GM23338 (cell line): Measurements from ENCODE around the gene SLC4A3. TPM values are rescaled to one million over a fixed set of nuclear protein-coding genes. Genes with fewer than 3 reads are reported as not detected.

ENCODE experiments used
- ATAC-seq: fragments of 200-7000 bp; cut with Tn5 transposase; 3 replicates; pipeline ENCODE4 v1.9.1; 2020
- DNase-seq: peaks from one replicate; pipeline ENCODE4 v3.0.0-alpha.2; 2015; ENCODE audit warnings: low spot score
- H2AFZ ChIP-seq: fragments of 200-600 bp; sonication (generic); 2 replicates; pipeline ENCODE4 v1.8.0; 2016; ENCODE audit warnings: antibody characterized with exemption, mild to moderate bottlenecking, moderate library complexity
- H3F3A ChIP-seq: fragments of 200-600 bp; sonication (generic); replicated peaks from 2 replicates; pipeline ENCODE4 v1.8.0; 2017; ENCODE audit warnings: antibody characterized with exemption, mixed run types, low read depth
- H3K27ac ChIP-seq: fragments of 200-600 bp; sonication (generic); 2 replicates; pipeline ENCODE4 v1.6.1; 2016; ENCODE audit warnings: low read depth
- H3K27me3 ChIP-seq: fragments of 200-600 bp; sonication (generic); 2 replicates; pipeline ENCODE4 v1.8.0; 2016; ENCODE audit warnings: mild to moderate bottlenecking, mixed run types, moderate library complexity; ENCODE audit not compliant: insufficient read depth
- H3K36me3 ChIP-seq: fragments of 200-600 bp; sonication (generic); 2 replicates; pipeline ENCODE4 v1.8.0; 2016; ENCODE audit warnings: mild to moderate bottlenecking; ENCODE audit not compliant: insufficient read depth
- H3K4me1 ChIP-seq: fragments of 200-600 bp; sonication (generic); 2 replicates; pipeline ENCODE4 v1.8.0; 2016; ENCODE audit warnings: mild to moderate bottlenecking, moderate library complexity; ENCODE audit not compliant: insufficient read depth
- H3K4me2 ChIP-seq: fragments of 200-600 bp; sonication (generic); 2 replicates; pipeline ENCODE4 v1.7.1; 2017; ENCODE audit warnings: mixed run types
- H3K4me3 ChIP-seq: fragments of 200-600 bp; sonication (generic); 2 replicates; pipeline ENCODE4 v1.6.1; 2016; ENCODE audit warnings: mixed run types
- H3K79me2 ChIP-seq: fragments of 200-600 bp; sonication (generic); replicated peaks from 2 replicates; pipeline ENCODE4 v1.8.0; 2017; ENCODE audit warnings: mild to moderate bottlenecking; ENCODE audit not compliant: insufficient read depth
- H3K9me2 ChIP-seq: fragments of 200-600 bp; sonication (generic); 2 replicates; pipeline ENCODE4 v1.8.0; 2017; ENCODE audit not compliant: insufficient read depth
- H4K20me1 ChIP-seq: fragments of 200-600 bp; sonication (generic); replicated peaks from 2 replicates; pipeline ENCODE4 v1.8.0; 2017; ENCODE audit warnings: mild to moderate bottlenecking; ENCODE audit not compliant: insufficient read depth
- H3K27ac Mint-ChIP-seq: 2 replicates; pipeline ENCODE4 v1.8.0; 2020; ENCODE audit warnings: inconsistent platforms, mild to moderate bottlenecking, moderate library complexity, mixed read lengths
- H3K27me3 Mint-ChIP-seq: 3 replicates; pipeline ENCODE4 v1.8.0; 2022; ENCODE audit warnings: low read depth, mild to moderate bottlenecking, moderate library complexity, mixed read lengths, inconsistent platforms; ENCODE audit not compliant: insufficient read depth, poor library complexity
- H3K36me3 Mint-ChIP-seq: 3 replicates; pipeline ENCODE4 v1.8.0; 2021; ENCODE audit warnings: low read depth, mild to moderate bottlenecking, inconsistent platforms, moderate library complexity, mixed read lengths
- H3K4me1 Mint-ChIP-seq: 3 replicates; pipeline ENCODE4 v1.8.0; 2020; ENCODE audit warnings: mild to moderate bottlenecking, inconsistent platforms, mixed read lengths
- H3K4me3 Mint-ChIP-seq: 3 replicates; pipeline ENCODE4 v1.8.0; 2021; ENCODE audit warnings: moderate library complexity, mild to moderate bottlenecking, inconsistent platforms, mixed read lengths
- H3K9me3 Mint-ChIP-seq: 3 replicates; pipeline ENCODE4 v1.8.0; 2020; ENCODE audit warnings: moderate library complexity, mild to moderate bottlenecking, inconsistent platforms, mixed read lengths
- CREB1 ChIP-seq: fragments of 250-450 bp; sonication (Bioruptor Pico); IDR thresholded peaks from 2 replicates; pipeline ENCODE4 v1.5.0; 2020; ENCODE audit warnings: low read depth, mild to moderate bottlenecking, moderate library complexity
- POLR2AphosphoS5 ChIP-seq: IDR thresholded peaks from 2 replicates; pipeline ENCODE4 v1.6.1; 2016; ENCODE audit warnings: antibody characterized with exemption, low read depth
- polyA plus RNA-seq: library from polyadenylated mRNA; unstranded; fragments of >200 nt; fragmentation: Nextera tagmentation; extraction: Ambion mirVana; gene quantifications from 2 replicates; pipeline ENCODE4 v1.2.1, GENCODE V29; 2016
- total RNA-seq: library from RNA; depleted of rRNA; stranded (reverse); fragments of >200 nt; shearing (Covaris generic); gene quantifications from 2 replicates; pipeline ENCODE4 v1.2.3, GENCODE V29; 2014
- TF ChIP-seq, protein P1 (sequence below): fragments of 250-450 bp; sonication (Bioruptor Pico); IDR thresholded peaks from 2 replicates; pipeline ENCODE4 v1.5.0; 2020; ENCODE audit warnings: mild to moderate bottlenecking, moderate library complexity
- TF ChIP-seq, protein P2 (sequence below): IDR thresholded peaks from 2 replicates; pipeline ENCODE4 v1.6.1; 2016; ENCODE audit warnings: antibody characterized with exemption

SLC4A3 gene
- total and polyA plus RNA-seq, 2 experiments from 2014 or later, result 3.6 to 6.8 TPM

DNA sequence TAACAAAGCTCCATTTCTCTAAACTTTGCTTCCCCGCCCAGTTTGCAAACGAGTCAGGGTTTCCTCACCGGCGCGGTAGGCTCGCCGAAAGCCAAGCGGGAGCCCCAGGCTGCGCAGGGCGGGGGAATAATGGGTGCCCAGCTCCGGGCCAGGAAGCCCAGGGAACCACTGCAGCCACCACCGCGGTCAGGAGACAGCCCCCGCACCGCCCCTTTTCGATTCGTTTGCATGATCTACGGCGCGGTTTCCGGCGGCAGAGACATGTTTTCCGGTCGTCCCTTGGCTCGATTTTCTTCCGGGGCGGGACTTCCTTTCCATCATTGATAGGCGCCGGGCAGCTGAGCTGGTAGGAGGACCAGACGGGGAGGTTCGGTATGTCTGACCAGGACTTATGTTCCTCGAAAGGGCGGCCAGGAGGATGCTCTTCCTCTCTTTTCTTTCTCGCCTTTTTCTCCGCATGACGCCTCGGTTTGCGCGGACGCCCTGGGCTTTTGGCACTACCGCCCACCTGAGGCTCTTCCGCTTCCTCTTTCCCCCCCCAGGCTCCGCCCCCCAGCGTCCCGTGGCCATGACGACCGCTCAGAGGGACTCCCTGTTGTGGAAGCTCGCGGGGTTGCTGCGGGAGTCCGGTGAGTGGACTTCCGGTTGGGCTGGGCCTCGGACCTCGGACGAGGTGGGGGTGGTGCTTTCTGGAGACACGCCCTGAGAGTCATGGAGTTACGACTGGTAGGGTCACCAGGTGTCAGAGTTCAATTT lies 29.7 kb upstream of the SLC4A3 start, which contains the start of gene STK11IP:
TSS of gene STK11IP (plus strand) at position 306 of the 756 bp plus-strand sequence. CDS start at position 569, 263 bp downstream.
- H3K4me3 Mint-ChIP-seq, result peak within 1 kb of the TSS; percentile 96
- Histone ChIP-seq H3K4me1 (peaks cover 26% of the 10 kb centered on the region), H3K4me2 (peak within 1 kb of the TSS; percentile 81), H4K20me1 (no peaks in the 10 kb centered on the region), H3K27ac (peak within 1 kb of the TSS; percentile 97), H3K36me3 (no peaks in the 10 kb centered on the region), H3K27me3 (no peaks in the 10 kb centered on the region), H2AFZ (no peak within 1 kb of the TSS), H3F3A (peaks cover 4% of the 10 kb centered on the region), H3K4me3 (peak within 1 kb of the TSS; percentile 57), H3K9me2 (no peaks in the 10 kb centered on the region), H3K79me2 (peaks cover 9% of the 10 kb centered on the region; the same call in 1 of the 2 replicates)
- ATAC-seq (peak; percentile 92), DNase-seq (peak; percentile 99)
- peaks cover 2% of the 10 kb centered on the region for H3K27me3 Mint-ChIP-seq
- H3K36me3 Mint-ChIP-seq, result peaks cover 2% of the 10 kb centered on the region; the same call in 2 of the 3 replicates
- peak within 1 kb of the TSS; percentile 99 for H3K27ac Mint-ChIP-seq
- no peaks in the 10 kb centered on the region; the same call in 2 of the 3 replicates for H3K9me3 Mint-ChIP-seq
- H3K4me1 Mint-ChIP-seq, result peaks cover 27% of the 10 kb centered on the region
- TF ChIP-seq CREB1 (CRISPR knock-in tag) (peak; percentile 77), POLR2AphosphoS5 (peak; percentile 88)
- TF ChIP-seq, protein P1, sequence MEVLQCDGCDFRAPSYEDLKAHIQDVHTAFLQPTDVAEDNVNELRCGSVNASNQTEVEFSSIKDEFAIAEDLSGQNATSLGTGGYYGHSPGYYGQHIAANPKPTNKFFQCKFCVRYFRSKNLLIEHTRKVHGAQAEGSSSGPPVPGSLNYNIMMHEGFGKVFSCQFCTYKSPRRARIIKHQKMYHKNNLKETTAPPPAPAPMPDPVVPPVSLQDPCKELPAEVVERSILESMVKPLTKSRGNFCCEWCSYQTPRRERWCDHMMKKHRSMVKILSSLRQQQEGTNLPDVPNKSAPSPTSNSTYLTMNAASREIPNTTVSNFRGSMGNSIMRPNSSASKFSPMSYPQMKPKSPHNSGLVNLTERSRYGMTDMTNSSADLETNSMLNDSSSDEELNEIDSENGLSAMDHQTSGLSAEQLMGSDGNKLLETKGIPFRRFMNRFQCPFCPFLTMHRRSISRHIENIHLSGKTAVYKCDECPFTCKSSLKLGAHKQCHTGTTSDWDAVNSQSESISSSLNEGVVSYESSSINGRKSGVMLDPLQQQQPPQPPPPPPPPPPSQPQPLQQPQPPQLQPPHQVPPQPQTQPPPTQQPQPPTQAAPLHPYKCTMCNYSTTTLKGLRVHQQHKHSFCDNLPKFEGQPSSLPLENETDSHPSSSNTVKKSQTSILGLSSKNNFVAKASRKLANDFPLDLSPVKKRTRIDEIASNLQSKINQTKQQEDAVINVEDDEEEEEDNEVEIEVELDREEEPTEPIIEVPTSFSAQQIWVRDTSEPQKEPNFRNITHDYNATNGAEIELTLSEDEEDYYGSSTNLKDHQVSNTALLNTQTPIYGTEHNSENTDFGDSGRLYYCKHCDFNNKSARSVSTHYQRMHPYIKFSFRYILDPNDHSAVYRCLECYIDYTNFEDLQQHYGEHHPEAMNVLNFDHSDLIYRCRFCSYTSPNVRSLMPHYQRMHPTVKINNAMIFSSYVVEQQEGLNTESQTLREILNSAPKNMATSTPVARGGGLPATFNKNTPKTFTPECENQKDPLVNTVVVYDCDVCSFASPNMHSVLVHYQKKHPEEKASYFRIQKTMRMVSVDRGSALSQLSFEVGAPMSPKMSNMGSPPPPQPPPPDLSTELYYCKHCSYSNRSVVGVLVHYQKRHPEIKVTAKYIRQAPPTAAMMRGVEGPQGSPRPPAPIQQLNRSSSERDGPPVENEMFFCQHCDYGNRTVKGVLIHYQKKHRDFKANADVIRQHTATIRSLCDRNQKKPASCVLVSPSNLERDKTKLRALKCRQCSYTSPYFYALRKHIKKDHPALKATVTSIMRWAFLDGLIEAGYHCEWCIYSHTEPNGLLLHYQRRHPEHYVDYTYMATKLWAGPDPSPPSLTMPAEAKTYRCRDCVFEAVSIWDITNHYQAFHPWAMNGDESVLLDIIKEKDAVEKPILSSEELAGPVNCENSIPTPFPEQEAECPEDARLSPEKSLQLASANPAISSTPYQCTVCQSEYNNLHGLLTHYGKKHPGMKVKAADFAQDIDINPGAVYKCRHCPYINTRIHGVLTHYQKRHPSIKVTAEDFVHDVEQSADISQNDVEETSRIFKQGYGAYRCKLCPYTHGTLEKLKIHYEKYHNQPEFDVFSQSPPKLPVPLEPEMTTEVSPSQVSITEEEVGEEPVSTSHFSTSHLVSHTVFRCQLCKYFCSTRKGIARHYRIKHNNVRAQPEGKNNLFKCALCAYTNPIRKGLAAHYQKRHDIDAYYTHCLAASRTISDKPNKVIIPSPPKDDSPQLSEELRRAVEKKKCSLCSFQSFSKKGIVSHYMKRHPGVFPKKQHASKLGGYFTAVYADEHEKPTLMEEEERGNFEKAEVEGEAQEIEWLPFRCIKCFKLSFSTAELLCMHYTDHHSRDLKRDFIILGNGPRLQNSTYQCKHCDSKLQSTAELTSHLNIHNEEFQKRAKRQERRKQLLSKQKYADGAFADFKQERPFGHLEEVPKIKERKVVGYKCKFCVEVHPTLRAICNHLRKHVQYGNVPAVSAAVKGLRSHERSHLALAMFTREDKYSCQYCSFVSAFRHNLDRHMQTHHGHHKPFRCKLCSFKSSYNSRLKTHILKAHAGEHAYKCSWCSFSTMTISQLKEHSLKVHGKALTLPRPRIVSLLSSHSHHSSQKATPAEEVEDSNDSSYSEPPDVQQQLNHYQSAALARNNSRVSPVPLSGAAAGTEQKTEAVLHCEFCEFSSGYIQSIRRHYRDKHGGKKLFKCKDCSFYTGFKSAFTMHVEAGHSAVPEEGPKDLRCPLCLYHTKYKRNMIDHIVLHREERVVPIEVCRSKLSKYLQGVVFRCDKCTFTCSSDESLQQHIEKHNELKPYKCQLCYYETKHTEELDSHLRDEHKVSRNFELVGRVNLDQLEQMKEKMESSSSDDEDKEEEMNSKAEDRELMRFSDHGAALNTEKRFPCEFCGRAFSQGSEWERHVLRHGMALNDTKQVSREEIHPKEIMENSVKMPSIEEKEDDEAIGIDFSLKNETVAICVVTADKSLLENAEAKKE (CRISPR knock-in tag), result no peak
- TF ChIP-seq, protein P2, sequence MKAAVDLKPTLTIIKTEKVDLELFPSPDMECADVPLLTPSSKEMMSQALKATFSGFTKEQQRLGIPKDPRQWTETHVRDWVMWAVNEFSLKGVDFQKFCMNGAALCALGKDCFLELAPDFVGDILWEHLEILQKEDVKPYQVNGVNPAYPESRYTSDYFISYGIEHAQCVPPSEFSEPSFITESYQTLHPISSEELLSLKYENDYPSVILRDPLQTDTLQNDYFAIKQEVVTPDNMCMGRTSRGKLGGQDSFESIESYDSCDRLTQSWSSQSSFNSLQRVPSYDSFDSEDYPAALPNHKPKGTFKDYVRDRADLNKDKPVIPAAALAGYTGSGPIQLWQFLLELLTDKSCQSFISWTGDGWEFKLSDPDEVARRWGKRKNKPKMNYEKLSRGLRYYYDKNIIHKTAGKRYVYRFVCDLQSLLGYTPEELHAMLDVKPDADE, result peak; percentile 72
